Measurements from ENCODE around the gene MAGEH1. TPM values are rescaled to one million over a fixed set of nuclear protein-coding genes. Genes with fewer than 3 reads are reported as not detected.
"Not testable (repeated sequence)": the region's sequence is repeated elsewhere in the genome, so short reads cannot be mapped to it uniquely, and the experiment has no call there.

The MAGEH1 gene, protein sequence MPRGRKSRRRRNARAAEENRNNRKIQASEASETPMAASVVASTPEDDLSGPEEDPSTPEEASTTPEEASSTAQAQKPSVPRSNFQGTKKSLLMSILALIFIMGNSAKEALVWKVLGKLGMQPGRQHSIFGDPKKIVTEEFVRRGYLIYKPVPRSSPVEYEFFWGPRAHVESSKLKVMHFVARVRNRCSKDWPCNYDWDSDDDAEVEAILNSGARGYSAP
- total RNA-seq = 10 to 100 TPM in 3 of 4 donors, 1 to 10 TPM in 1; 7.9 to 15.2 (median 13.0) TPM

DNA sequence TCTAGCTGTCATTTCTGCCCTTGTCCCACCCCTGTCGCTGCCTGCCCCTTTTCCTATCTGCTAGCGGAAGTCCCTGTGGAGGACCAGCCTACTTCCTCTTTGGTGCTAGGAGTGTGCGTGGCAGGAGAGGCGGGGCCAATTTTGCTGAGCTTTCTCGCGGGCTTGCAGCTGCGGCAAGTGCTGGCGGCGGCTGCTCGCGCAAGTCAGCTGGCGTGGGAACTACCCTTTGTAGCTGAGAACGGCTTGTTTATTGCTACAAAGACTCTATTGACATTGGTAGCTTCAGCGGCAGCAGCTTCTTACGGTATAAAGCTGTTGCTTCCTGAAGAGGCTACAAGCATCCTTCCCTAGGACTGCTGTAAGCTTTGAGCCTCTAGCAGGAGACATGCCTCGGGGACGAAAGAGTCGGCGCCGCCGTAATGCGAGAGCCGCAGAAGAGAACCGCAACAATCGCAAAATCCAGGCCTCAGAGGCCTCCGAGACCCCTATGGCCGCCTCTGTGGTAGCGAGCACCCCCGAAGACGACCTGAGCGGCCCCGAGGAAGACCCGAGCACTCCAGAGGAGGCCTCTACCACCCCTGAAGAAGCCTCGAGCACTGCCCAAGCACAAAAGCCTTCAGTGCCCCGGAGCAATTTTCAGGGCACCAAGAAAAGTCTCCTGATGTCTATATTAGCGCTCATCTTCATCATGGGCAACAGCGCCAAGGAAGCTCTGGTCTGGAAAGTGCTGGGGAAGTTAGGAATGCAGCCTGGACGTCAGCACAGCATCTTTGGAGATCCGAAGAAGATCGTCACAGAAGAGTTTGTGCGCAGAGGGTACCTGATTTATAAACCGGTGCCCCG lies at the start of gene MAGEH1:
TSS of gene MAGEH1 (plus strand) at position 138 of the 843 bp plus-strand sequence. CDS start at position 386, 248 bp downstream.
- Histone ChIP-seq H3K4me3 (peak within 1 kb of the TSS; percentile 60 to 75 (median 72)), H3K9me3 (no peaks in the 10 kb centered on the region), H3K27me3 (no peaks in the 10 kb centered on the region), H3K4me1 (no peaks in the 10 kb centered on the region), H3K27ac (peak within 1 kb of the TSS; percentile 77 to 84 (median 82)), H3K36me3 (no peaks in the 10 kb centered on the region)
- peak; percentile 95 for ATAC-seq
- in situ Hi-C loops (cut with MboI; ENCODE audit: low sequenced_read_pairs in 4 of 4) = no loop called here
- intact Hi-C loops (cut with DNase I; ENCODE audit: low total_unique reads) = no loop called here
- peak; percentile 57 to 75 for DNase-seq
- TF ChIP-seq, protein P1, sequence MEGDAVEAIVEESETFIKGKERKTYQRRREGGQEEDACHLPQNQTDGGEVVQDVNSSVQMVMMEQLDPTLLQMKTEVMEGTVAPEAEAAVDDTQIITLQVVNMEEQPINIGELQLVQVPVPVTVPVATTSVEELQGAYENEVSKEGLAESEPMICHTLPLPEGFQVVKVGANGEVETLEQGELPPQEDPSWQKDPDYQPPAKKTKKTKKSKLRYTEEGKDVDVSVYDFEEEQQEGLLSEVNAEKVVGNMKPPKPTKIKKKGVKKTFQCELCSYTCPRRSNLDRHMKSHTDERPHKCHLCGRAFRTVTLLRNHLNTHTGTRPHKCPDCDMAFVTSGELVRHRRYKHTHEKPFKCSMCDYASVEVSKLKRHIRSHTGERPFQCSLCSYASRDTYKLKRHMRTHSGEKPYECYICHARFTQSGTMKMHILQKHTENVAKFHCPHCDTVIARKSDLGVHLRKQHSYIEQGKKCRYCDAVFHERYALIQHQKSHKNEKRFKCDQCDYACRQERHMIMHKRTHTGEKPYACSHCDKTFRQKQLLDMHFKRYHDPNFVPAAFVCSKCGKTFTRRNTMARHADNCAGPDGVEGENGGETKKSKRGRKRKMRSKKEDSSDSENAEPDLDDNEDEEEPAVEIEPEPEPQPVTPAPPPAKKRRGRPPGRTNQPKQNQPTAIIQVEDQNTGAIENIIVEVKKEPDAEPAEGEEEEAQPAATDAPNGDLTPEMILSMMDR (IDR thresholded peaks at IDR 0.05 in 4 of 5, conservative IDR thresholded peaks at IDR 0.05 in 1 of 5) = no peak
- TF ChIP-seq POLR2A (IDR thresholded peaks at IDR 0.05) = peak; percentile 39 to 54

DNA sequence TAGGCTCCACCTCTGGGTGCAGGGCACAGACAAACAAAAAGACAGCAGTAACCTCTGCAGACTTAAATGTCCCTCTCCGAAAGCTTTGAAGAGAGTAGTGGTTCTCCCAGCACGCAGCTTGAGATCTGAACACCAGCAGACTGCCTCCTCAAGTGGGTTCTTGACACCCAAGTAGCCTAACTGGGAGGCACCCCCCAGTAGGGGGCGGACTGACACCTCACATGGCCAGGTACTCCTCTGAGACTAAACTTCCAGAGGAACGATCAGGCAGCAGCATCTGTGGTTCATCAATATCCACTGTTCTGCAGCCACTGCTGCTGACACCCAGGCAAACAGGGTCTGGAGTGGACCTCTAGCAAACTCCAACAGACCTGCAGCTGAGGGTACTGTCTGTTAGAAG lies 24.8 kb upstream of the MAGEH1 start:
- in situ Hi-C loops (cut with MboI; ENCODE audit: low sequenced_read_pairs in 4 of 4); intact Hi-C loops (cut with DNase I; ENCODE audit: low total_unique reads); H3K27me3 ChIP-seq; H3K27ac ChIP-seq; H3K9me3 ChIP-seq; H3K4me3 ChIP-seq; ATAC-seq; H3K36me3 ChIP-seq; DNase-seq; H3K4me1 ChIP-seq: not testable (repeated sequence)

DNA sequence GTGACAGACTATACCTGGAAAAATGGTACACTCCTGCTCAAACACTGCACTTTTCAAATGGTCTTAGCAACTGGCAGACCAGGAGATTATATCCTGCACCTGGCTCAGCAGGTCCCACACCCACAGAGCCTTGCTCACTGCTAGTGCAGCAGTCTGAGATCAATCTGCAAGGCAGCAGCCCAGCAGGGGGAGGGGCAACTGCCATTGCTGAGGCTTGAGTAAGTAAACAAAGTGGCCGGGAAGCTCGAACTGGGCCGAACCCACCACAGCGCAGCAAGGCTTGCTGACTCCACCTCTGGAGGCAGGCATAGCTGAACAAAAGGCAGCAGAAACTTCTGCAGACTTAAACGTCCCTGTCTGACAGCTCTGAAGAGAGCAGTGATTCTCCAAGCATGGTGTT lies 8.5 kb upstream of the MAGEH1 start:
- intact Hi-C loops (cut with DNase I; ENCODE audit: low total_unique reads); ATAC-seq; H3K9me3 ChIP-seq; in situ Hi-C loops (cut with MboI; ENCODE audit: low sequenced_read_pairs in 4 of 4); DNase-seq; H3K4me1 ChIP-seq; H3K27ac ChIP-seq; H3K36me3 ChIP-seq; H3K4me3 ChIP-seq; H3K27me3 ChIP-seq: not testable (repeated sequence)

DNA sequence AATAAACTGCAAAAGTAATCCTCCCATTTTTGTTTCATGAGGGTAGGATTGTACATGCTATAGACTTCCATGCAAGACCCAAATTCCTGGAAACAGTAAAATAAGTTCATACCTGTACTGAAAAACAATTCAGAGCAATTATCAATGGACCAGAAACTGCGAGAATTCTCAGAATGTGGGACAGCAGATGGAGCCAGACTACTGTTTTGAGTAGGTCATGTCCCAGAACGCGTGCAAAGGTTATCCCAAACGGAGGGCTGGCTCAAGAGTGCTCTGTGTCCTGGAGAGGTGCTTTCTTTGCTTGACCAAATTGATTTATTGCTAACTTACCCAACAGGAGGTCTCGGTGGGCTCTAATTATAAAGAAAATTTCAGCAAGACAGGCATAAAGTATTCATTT lies 1.7 kb upstream of the MAGEH1 start:
- Histone ChIP-seq H3K27me3 (no peaks in the 10 kb centered on the region), H3K4me3 (no peak overlapping the region), H3K9me3 (no peaks in the 10 kb centered on the region), H3K4me1 (no peaks in the 10 kb centered on the region), H3K36me3 (no peaks in the 10 kb centered on the region), H3K27ac (no peak overlapping the region)
- in situ Hi-C loops (cut with MboI; ENCODE audit: low sequenced_read_pairs in 4 of 4) = no loop called here
- DNase-seq (no peak), ATAC-seq (no peak)
- no peak for TF ChIP-seq POLR2A (IDR thresholded peaks at IDR 0.05)
- TF ChIP-seq, protein P1 (IDR thresholded peaks at IDR 0.05 in 4 of 5, conservative IDR thresholded peaks at IDR 0.05 in 1 of 5) = no peak
- intact Hi-C loops (cut with DNase I; ENCODE audit: low total_unique reads) = no loop called here

DNA sequence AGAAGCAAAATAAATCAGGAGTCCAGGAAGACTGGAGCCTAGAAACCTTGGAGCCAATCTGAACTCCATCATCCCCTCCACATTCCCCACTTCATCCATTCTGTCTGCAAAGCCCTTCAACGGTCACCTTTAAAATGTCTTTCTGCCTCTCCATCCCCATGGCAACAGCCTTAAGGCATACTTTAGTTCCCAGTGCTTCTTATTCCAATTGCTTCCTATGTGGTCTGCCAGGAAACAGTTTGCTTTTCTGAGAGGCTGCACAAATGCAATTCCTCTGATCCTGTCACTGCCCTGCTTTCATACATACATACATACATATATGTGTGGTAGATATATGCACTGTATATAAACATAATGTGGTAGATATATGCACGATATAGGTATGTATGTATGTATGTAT lies 786 bp upstream of the MAGEH1 start:
- DNase-seq (no peak), ATAC-seq (no peak)
- no peak for TF ChIP-seq POLR2A (IDR thresholded peaks at IDR 0.05)
- TF ChIP-seq, protein P1 (IDR thresholded peaks at IDR 0.05 in 4 of 5, conservative IDR thresholded peaks at IDR 0.05 in 1 of 5) = no peak
- H3K27ac ChIP-seq = peak overlapping the region; percentile 77 to 84 (median 82)
- in situ Hi-C loops (cut with MboI; ENCODE audit: low sequenced_read_pairs in 4 of 4) = no loop called here
- H3K4me3 ChIP-seq = peak overlapping the region in 3 of 4 donors; percentile 60 to 75 (median 74)
- H3K27me3 ChIP-seq = no peaks in the 10 kb centered on the region
- H3K9me3 ChIP-seq = no peaks in the 10 kb centered on the region
- intact Hi-C loops (cut with DNase I; ENCODE audit: low total_unique reads) = no loop called here
- H3K4me1 ChIP-seq = no peaks in the 10 kb centered on the region
- H3K36me3 ChIP-seq = no peaks in the 10 kb centered on the region

Measured in gastrocnemius medialis (tissue), 4 donors.